ENCODE data around the gene COG4.

GRCh38 chr16:70548936-70549335 is 25.6 kb upstream of the COG4 start:
- TF ChIP-seq CTCF (tag by site-specific recombination; IDR thresholded peaks at IDR 0.05), result no peak
- no peak for TF ChIP-seq REST (tag by site-specific recombination; IDR thresholded peaks at IDR 0.05)
- TF ChIP-seq SP2 (tag by site-specific recombination; IDR thresholded peaks at IDR 0.05), result no peak
- no peak for TF ChIP-seq ZNF639 (tag by site-specific recombination; IDR thresholded peaks at IDR 0.05)
- TF ChIP-seq ZNF623 (tag by site-specific recombination; IDR thresholded peaks at IDR 0.05), result no peak
- no peak for TF ChIP-seq ZNF391 (tag by site-specific recombination; IDR thresholded peaks at IDR 0.05; ENCODE audit: borderline replicate concordance, low read depth)
